CD4-positive, alpha-beta T cell treated with Interleukin-15 for 4 hours (primary cell): ENCODE results near the gene MROH8.
"Not testable (repeated sequence)": the region's sequence is repeated elsewhere in the genome, so short reads cannot be mapped to it uniquely, and the experiment has no call there.

Source experiments
- DNase-seq: peaks from one replicate; pipeline ENCODE4 v3.0.0-alpha.2; 2020; ENCODE audit warnings: low spot score

Gene MROH8

DNA sequence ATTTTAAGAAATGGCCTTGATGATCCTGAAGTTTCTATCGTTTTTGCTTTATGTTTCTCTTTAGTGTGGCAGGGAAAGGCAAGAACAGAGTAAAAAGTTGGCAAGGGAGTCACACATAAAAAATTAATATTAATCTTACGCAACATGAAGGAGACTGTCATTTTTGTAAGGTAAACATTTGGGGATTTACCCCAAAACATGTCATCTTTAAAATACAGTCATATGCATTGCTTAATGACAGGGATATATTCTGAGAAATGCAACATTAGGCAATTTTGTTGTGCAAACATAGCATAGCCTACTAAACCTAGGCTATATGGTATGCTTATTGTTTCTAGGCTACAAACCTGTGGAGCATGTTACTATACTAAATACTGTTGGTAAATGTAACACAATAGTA is 88.9 kb downstream of the MROH8 start:
- no peak for DNase-seq

DNA sequence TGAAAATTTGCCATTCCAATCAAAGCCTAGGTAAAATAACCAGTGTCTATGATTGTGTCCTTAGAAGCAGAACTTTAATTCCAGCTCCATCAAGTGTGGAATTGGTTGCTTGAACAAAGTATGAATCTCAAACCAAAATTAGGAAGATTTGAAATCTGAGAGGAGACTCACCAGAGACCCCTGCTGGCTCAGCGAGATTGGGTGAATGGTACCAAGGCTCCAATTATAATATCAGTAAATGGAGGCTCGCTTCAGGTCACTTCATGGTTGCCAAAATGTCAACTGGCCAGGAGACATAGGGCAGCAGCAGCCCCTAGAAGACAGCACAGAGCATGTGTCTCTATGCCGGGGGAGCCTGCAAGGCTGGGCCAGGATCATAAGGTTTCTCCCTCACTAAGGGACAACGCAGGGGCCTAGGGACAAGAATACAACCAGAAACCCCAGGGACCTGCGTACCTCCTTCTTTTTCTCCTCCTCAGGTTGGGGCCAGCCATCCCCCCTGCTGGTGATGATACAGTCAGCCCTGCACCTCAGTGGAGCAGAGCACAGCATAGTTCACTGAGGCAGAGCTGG is 97.5 kb downstream of the MROH8 start:
- peak; percentile 53 for DNase-seq

- no peak for DNase-seq
These were observed 102.3 kb downstream of the MROH8 start for GRCh38 chr20:37077009-37077408.

DNA sequence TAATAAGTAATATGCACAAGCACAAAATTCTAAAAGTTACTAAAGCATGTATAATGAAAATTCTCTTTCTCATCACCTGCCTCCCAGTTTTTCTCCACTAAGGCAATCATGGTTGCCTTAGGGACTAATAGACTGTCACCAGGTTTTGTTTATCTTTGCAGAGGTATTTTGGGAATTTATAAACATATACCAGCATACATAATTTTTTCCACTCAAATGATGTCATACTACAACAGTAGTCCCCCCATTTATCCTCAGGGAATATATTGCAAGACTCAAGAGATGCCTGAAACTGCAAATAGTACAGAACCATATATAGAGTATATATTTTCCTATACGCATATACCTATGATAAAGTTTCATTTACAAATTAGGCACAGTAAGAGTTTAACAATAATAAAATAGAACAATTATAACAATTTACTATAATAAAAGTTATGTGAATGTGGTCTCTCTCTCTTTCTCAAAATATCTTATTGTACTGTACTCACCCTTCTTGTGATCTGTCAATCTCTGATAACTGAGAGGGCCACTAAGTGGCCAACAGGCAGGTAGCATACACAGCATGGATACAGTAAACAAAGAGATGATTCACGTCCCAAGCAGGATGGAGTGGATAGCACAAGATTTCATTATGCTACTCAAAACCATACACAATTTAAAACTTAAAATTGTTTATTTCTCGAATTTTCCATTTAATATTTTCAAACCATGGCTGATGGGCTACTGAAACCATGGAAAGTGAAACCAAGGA is 103.2 kb downstream of the MROH8 start:
- DNase-seq = no peak

DNA sequence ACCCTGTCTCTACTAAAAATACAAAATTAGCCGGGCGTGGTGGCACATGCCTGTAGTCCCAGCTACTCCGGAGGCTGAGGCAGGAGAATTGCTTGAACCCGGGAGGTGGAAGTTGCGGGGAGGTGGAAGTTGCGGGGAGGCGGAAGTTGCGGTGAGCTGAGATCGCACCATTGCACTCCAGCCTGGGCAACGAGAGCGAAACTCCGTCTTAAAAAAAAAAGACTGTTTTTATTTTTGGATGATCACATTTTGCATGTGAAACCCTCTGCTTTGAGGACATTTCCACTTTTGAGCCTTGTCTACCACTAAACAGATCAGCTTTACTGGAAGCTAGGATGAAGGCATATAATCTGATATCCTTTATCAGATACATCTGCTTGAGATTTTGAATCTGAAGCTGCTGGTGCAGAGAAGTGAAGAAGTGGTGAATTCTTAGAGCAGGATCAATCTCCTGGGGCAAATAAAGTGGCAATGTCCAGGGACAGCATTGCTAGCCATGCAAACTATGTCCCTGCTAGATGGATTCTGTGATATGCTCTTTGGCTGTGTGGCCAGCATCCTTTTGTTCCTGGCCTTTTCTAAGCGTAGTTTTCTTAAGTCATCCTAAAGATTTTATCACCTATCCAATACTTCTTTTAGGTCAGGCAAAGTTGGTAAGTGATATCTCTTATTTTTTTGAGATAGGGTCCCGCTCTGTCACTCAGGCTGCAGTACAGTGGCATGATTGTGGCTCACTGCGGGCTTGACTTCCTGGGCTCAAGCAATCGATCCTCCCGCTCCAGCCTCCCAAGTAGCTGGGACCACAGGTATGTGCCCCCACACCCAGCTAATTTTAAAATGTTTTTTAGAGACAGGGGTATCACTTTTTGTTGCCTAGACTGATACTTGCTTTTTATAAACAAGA is 106.8 kb downstream of the MROH8 start:
- no peak for DNase-seq

DNA sequence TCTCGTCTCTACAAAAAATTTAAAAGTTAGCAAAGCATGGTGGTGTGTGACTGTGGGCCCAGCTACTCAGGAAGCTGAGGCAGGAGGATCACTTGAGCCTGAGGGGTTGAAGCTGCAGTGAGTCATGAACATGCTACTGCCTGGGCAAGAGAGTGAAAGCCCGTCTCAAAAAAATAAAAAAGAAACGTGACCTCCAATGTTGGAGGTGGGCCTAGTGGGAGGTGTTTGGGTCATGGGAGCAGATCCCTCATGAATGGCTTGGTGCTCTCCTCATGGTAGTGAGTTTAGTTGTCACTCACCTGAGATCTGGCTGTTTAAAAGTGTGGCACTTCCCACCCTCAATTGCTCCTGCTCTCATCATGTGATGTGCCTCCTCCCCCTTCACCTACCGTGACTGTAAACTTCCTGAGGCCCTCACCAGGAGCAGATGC is 107.9 kb downstream of the MROH8 start:
- peak; percentile 43 for DNase-seq

- not testable (repeated sequence) for DNase-seq
These were observed 109.8 kb downstream of the MROH8 start for GRCh38 chr20:37069563-37069962.

DNA sequence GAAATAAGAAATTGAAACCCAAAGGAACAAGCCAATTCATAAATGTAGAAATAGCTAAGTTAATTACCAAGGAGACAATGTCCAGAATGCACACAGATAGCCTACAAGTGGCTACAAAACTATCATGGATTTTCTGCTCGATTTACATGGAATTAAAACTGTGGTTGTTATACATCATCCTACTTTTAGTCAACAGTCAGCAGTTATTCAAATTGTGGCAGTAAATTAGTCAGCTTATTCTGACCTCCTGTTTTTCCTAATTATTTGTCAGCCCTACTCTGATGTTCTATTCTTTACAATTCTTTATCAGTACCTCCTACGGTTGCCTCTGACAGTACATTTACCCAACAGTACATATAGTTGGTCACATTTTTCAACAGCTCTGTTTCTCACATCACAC is 113.2 kb downstream of the MROH8 start:
- no peak for DNase-seq

- DNase-seq = no peak
These were observed 124.1 kb downstream of the MROH8 start for GRCh38 chr20:37055276-37055675.

DNA sequence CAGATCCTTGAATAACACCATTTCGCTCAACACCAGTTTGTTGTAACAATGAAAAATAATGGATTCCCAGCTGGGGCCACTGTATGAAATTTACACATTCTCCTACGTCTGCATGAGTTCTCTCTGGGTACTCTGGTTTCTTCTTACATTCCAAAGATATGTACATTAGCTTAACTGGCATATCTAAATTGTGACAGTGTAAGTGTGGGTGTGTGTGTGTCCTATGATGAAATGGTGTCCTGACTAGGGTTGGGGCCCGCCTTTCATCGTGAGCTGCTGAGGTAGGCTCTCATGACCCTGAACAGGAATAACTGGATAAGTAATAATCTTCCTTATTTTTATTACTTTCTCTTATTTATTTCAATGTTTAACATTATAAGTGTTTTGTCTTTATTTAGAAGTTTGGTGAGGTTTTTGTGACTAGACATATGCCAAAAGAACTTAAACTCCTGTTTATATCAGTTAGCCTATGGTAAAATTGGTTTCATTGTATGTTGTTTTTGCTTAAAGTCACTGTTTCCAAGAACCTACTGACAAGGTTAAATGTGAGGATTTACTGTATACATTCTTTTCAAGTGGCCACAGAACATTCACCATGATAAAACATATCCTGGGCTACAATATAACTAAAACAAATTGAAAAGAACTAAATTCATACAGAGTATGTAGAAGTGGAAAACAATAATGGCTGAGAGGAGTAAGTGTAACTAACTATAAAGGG is 126.0 kb downstream of the MROH8 start:
- no peak for DNase-seq
